Peyer's patch (tissue), 4 donors: ENCODE results near the gene ADAP1. TPM values are rescaled to one million over a fixed set of nuclear protein-coding genes. Genes with fewer than 3 reads are reported as not detected.

Source experiments
- DNase-seq, 3 donors: peaks; one replicate each; pipeline ENCODE4 v3.0.0-alpha.2; 2017 to 2019
- H3K27ac ChIP-seq, 4 donors: fragments of 200-600 bp; sonication (generic); one replicate each; pipeline ENCODE4 v1.5.1; 2016 to 2019
- H3K27me3 ChIP-seq, 2 donors: fragments of 200-600 bp; sonication (generic); one replicate each; pipeline ENCODE4 v1.5.1; 2019
- H3K36me3 ChIP-seq, 3 donors: fragments of 200-600 bp; sonication (generic); one replicate each; pipeline ENCODE4 v1.5.1; 2016 to 2019
- H3K4me1 ChIP-seq, 4 donors: fragments of 200-600 bp; sonication (generic); one replicate each; pipeline ENCODE4 v1.5.1; 2016 to 2019
- H3K4me3 ChIP-seq, 4 donors: fragments of 200-600 bp; sonication (generic); 1 replicate in 3 of 4; 2 replicates in 1 of 4; pipeline ENCODE4 v1.5.1; 2016 to 2019; ENCODE audit warnings: mild to moderate bottlenecking in 1 of 4
- H3K9me3 ChIP-seq, 4 donors: fragments of 200-600 bp; sonication (generic); one replicate each; pipeline ENCODE4 v1.5.1; 2016 to 2019; ENCODE audit warnings: mild to moderate bottlenecking in 1 of 4
- POLR2A ChIP-seq, 2 donors: fragments of 450-650 bp; IDR thresholded peaks; one replicate each; pipeline ENCODE4 v1.5.1; 2017; ENCODE audit warnings: antibody characterized with exemption in 2 of 2, mild to moderate bottlenecking in 2 of 2, moderate library complexity in 2 of 2
- total RNA-seq, 4 donors: library from RNA; depleted of rRNA; stranded (reverse); fragments of >200 nt; gene quantifications; one replicate each; pipeline ENCODE4 v1.1.0, GENCODE V29; 2016
- TF ChIP-seq, protein P1 (sequence below), 6 experiments: fragments of 450-650 bp in 4 of 6; fragments of 200-600 bp in 2 of 6; sonication (generic) in 1 of 6; IDR thresholded peaks; one replicate each; pipeline ENCODE4 v1.5.1; 2017 to 2019; ENCODE audit warnings: antibody characterized with exemption in 6 of 6, mild to moderate bottlenecking in 3 of 6, moderate library complexity in 1 of 6

ADAP1 gene
- total RNA-seq, 4 donors from 2014 or later, result 102 to 146 (median 133) TPM

DNA sequence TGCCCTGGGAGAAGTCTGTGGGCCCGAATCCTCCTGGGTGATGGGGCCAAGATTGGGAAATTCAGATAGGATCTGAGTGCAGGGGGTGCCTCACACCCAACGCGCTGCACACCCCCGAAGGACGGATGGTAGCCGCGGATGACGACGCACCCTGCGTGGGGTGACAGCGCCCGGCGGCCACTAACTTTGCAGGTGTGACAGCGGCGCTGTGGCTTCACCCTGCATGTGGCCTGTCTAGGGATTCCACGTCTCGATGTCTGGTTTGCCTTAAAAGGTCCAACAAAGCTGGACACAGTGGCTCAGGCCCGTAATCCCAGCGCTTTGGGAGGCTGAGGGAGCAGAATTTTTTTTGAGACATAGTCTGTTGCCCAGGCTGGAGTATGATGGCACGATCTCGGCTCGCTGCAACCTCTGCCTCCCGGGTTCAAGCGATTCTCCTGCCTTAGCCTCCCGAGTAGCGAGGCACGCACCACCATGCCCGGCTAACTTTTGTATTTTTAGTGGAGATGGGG is 18.6 kb downstream of the ADAP1 start:
- Histone ChIP-seq H3K27me3 (no peaks in the 10 kb centered on the region), H3K36me3 (peaks cover 0 to 13% (median 0%) of the 10 kb centered on the region in 3 donors), H3K4me1 (no peaks in the 10 kb centered on the region), H3K4me3 (no peak overlapping the region), H3K27ac (no peak overlapping the region), H3K9me3 (no peaks in the 10 kb centered on the region)
- TF ChIP-seq POLR2A (IDR thresholded peaks at IDR 0.05), result no peak
- TF ChIP-seq, protein P1, sequence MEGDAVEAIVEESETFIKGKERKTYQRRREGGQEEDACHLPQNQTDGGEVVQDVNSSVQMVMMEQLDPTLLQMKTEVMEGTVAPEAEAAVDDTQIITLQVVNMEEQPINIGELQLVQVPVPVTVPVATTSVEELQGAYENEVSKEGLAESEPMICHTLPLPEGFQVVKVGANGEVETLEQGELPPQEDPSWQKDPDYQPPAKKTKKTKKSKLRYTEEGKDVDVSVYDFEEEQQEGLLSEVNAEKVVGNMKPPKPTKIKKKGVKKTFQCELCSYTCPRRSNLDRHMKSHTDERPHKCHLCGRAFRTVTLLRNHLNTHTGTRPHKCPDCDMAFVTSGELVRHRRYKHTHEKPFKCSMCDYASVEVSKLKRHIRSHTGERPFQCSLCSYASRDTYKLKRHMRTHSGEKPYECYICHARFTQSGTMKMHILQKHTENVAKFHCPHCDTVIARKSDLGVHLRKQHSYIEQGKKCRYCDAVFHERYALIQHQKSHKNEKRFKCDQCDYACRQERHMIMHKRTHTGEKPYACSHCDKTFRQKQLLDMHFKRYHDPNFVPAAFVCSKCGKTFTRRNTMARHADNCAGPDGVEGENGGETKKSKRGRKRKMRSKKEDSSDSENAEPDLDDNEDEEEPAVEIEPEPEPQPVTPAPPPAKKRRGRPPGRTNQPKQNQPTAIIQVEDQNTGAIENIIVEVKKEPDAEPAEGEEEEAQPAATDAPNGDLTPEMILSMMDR (IDR thresholded peaks at IDR 0.05), result no peak
- no peak for DNase-seq

- no peaks in the 10 kb centered on the region for H3K4me1 ChIP-seq
- no peaks in the 10 kb centered on the region for H3K27me3 ChIP-seq
- H3K9me3 ChIP-seq, result no peaks in the 10 kb centered on the region
- no peak overlapping the region for H3K4me3 ChIP-seq
- DNase-seq, result peak in 1 of 3 donors; percentile 43
- no peak overlapping the region for H3K27ac ChIP-seq
- peaks cover 0 to 13% (median 0%) of the 10 kb centered on the region in 3 donors for H3K36me3 ChIP-seq
- TF ChIP-seq, protein P1 (IDR thresholded peaks at IDR 0.05), result no peak
- TF ChIP-seq POLR2A (IDR thresholded peaks at IDR 0.05), result no peak
These were observed 19.2 kb downstream of the ADAP1 start for GRCh38 chr7:935164-935873.

GRCh38 chr7:934469-935163 is 19.9 kb downstream of the ADAP1 start:
- H3K4me3 ChIP-seq, result no peak overlapping the region
- H3K27me3 ChIP-seq, result no peaks in the 10 kb centered on the region
- no peak for TF ChIP-seq POLR2A (IDR thresholded peaks at IDR 0.05)
- TF ChIP-seq, protein P1 (IDR thresholded peaks at IDR 0.05), result no peak
- H3K4me1 ChIP-seq, result peaks cover 0 to under 1% (median 0%) of the 10 kb centered on the region in 4 donors
- H3K9me3 ChIP-seq, result no peaks in the 10 kb centered on the region
- peak in 1 of 3 donors; percentile 38 for DNase-seq
- peaks cover 0 to 13% (median 0%) of the 10 kb centered on the region in 3 donors for H3K36me3 ChIP-seq
- no peak overlapping the region for H3K27ac ChIP-seq

GRCh38 chr7:932651-932975 is 21.9 kb downstream of the ADAP1 start:
- H3K27me3 ChIP-seq, result no peaks in the 10 kb centered on the region
- H3K9me3 ChIP-seq, result no peaks in the 10 kb centered on the region
- H3K4me1 ChIP-seq, result peaks cover 0 to 9% (median 0%) of the 10 kb centered on the region in 4 donors
- DNase-seq, result peak in 2 of 3 donors; percentile 33 to 38
- TF ChIP-seq, protein P1 (IDR thresholded peaks at IDR 0.05), result no peak
- no peak for TF ChIP-seq POLR2A (IDR thresholded peaks at IDR 0.05)
- H3K4me3 ChIP-seq, result no peak overlapping the region
- peaks cover 0 to 5% (median 0%) of the 10 kb centered on the region in 3 donors for H3K36me3 ChIP-seq
- H3K27ac ChIP-seq, result no peak overlapping the region

DNA sequence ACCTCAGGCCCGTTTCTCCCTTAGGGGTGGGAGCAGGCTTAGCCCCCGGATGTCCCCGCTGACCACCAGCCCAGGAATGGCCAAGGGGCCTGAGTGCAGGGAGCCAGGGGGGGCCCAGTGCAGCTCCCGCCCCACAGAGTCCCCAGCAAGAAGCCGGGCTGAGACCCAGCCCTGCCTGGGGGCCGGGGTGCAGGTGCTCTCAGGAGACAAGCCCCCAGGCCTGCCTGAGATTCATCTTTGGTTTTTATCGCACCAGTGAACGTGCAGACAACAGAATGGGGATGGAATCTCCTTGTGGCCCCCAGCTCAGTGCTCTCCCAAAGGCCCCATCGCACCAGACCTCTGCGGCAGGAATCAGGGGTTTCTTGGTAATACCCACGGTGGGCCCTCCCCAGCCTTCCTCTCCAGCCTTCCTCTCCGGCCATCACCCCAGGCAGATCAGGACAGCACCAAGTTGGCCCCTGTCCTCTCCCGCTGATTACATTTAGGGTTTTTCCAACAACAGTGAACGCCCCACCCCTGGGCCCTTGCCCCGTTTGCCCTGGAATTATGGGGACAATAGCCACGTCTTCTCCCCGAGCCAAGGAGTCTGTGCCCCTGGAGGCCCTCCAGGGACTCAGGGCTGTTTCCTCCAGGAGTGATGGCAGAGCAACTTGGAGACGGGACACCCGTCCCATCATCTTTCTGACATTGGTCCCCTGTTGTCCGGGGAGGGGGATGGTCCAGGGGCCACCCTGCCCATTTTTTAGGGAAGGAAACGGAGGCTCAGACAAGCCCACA is 22.4 kb downstream of the ADAP1 start:
- no peaks in the 10 kb centered on the region for H3K27me3 ChIP-seq
- H3K9me3 ChIP-seq, result no peaks in the 10 kb centered on the region
- TF ChIP-seq POLR2A (IDR thresholded peaks at IDR 0.05), result no peak
- TF ChIP-seq, protein P1 (IDR thresholded peaks at IDR 0.05), result no peak
- peaks cover 0 to 5% (median 0%) of the 10 kb centered on the region in 3 donors for H3K36me3 ChIP-seq
- DNase-seq, result peak in 2 of 3 donors; percentile 36 to 39
- no peak overlapping the region for H3K27ac ChIP-seq
- peaks cover 0 to 15% (median 2%) of the 10 kb centered on the region in 4 donors for H3K4me1 ChIP-seq
- H3K4me3 ChIP-seq, result no peak overlapping the region
